ENCODE measurements around the gene ERICH6B.
"Not testable (repeated sequence)": the region's sequence is repeated elsewhere in the genome, so short reads cannot be mapped to it uniquely, and the experiment has no call there.

DNA sequence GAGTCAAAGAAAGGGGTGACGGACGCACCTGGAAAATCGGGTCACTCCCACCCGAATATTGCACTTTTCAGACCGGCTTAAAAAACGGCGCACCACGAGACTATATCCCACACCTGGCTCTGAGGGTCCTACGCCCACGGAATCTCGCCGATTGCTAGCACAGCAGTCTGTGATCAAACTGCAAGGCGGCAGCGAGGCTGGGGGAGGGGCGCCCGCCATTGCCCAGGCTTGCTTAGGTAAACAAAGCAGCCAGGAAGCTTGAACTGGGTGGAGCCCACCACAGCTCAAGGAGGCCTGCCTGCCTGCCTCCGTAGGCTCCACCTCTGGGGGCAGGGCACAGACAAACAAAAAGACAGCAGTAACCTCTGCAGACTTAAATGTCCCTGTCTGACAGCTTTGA lies 29.7 kb upstream of the ERICH6B start:
- TF ChIP-seq POLR2A (IDR thresholded peaks at IDR 0.05; ENCODE audit: low read depth, low read length); KDM1A (IDR thresholded peaks at IDR 0.05; ENCODE audit: borderline replicate concordance); NRF1 (conservative IDR thresholded peaks at IDR 0.05; ENCODE audit: low read depth, low read length); ZSCAN29 (IDR thresholded peaks at IDR 0.05); NBN (IDR thresholded peaks at IDR 0.05); SMAD1 (IDR thresholded peaks at IDR 0.05; ENCODE audit: low read depth, partially characterized antibody); SPI1 (IDR thresholded peaks at IDR 0.05; ENCODE audit: borderline replicate concordance, insufficient read depth, low read depth, low read length): not testable (repeated sequence)
- TF ChIP-seq, protein P1, sequence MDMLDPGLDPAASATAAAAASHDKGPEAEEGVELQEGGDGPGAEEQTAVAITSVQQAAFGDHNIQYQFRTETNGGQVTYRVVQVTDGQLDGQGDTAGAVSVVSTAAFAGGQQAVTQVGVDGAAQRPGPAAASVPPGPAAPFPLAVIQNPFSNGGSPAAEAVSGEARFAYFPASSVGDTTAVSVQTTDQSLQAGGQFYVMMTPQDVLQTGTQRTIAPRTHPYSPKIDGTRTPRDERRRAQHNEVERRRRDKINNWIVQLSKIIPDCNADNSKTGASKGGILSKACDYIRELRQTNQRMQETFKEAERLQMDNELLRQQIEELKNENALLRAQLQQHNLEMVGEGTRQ (IDR thresholded peaks at IDR 0.05; ENCODE audit: borderline replicate concordance, low read depth, low read length), result not testable (repeated sequence)
- TF ChIP-seq, protein P2, sequence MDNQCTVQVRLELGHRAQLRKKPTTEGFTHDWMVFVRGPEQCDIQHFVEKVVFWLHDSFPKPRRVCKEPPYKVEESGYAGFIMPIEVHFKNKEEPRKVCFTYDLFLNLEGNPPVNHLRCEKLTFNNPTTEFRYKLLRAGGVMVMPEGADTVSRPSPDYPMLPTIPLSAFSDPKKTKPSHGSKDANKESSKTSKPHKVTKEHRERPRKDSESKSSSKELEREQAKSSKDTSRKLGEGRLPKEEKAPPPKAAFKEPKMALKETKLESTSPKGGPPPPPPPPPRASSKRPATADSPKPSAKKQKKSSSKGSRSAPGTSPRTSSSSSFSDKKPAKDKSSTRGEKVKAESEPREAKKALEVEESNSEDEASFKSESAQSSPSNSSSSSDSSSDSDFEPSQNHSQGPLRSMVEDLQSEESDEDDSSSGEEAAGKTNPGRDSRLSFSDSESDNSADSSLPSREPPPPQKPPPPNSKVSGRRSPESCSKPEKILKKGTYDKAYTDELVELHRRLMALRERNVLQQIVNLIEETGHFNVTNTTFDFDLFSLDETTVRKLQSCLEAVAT (IDR thresholded peaks at IDR 0.05), result not testable (repeated sequence)
- TF ChIP-seq, protein P3, sequence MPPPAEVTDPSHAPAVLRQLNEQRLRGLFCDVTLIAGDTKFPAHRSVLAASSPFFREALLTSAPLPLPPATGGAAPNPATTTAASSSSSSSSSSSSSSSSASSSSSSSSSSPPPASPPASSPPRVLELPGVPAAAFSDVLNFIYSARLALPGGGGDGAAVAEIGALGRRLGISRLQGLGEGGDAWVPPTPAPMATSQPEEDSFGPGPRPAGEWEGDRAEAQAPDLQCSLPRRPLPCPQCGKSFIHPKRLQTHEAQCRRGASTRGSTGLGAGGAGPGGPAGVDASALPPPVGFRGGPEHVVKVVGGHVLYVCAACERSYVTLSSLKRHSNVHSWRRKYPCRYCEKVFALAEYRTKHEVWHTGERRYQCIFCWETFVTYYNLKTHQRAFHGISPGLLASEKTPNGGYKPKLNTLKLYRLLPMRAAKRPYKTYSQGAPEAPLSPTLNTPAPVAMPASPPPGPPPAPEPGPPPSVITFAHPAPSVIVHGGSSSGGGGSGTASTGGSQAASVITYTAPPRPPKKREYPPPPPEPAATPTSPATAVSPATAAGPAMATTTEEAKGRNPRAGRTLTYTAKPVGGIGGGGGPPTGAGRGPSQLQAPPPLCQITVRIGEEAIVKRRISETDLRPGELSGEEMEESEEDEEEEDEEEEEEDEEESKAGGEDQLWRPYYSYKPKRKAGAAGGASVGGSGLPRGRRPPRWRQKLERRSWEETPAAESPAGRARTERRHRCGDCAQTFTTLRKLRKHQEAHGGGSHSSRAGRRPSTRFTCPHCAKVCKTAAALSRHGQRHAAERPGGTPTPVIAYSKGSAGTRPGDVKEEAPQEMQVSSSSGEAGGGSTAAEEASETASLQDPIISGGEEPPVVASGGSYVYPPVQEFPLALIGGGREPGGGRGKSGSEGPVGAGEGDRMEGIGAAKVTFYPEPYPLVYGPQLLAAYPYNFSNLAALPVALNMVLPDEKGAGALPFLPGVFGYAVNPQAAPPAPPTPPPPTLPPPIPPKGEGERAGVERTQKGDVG (CRISPR knock-in tag; IDR thresholded peaks at IDR 0.05), result not testable (repeated sequence)
- TF ChIP-seq, protein P4, sequence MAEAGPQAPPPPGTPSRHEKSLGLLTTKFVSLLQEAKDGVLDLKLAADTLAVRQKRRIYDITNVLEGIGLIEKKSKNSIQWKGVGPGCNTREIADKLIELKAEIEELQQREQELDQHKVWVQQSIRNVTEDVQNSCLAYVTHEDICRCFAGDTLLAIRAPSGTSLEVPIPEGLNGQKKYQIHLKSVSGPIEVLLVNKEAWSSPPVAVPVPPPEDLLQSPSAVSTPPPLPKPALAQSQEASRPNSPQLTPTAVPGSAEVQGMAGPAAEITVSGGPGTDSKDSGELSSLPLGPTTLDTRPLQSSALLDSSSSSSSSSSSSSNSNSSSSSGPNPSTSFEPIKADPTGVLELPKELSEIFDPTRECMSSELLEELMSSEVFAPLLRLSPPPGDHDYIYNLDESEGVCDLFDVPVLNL (IDR thresholded peaks at IDR 0.05; ENCODE audit: low read depth, low read length), result not testable (repeated sequence)
- TF ChIP-seq, protein P5, sequence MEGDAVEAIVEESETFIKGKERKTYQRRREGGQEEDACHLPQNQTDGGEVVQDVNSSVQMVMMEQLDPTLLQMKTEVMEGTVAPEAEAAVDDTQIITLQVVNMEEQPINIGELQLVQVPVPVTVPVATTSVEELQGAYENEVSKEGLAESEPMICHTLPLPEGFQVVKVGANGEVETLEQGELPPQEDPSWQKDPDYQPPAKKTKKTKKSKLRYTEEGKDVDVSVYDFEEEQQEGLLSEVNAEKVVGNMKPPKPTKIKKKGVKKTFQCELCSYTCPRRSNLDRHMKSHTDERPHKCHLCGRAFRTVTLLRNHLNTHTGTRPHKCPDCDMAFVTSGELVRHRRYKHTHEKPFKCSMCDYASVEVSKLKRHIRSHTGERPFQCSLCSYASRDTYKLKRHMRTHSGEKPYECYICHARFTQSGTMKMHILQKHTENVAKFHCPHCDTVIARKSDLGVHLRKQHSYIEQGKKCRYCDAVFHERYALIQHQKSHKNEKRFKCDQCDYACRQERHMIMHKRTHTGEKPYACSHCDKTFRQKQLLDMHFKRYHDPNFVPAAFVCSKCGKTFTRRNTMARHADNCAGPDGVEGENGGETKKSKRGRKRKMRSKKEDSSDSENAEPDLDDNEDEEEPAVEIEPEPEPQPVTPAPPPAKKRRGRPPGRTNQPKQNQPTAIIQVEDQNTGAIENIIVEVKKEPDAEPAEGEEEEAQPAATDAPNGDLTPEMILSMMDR (IDR thresholded peaks at IDR 0.05 in 2 of 3, conservative IDR thresholded peaks at IDR 0.05 in 1 of 3; ENCODE audit: control insufficient read depth in 2 of 3, extremely low read depth in 1 of 3, insufficient read depth in 1 of 3, low read depth in 3 of 3, low read length in 3 of 3), result not testable (repeated sequence)
